ENCODE results near the gene INTS13.

The INTS13 gene

GRCh38 chr12:26935636-26936378, 2.0 kb downstream of the INTS13 start:
- DNase-seq (ENCODE audit: extremely low read depth, low read depth), result no peak
- TF ChIP-seq, protein P1, sequence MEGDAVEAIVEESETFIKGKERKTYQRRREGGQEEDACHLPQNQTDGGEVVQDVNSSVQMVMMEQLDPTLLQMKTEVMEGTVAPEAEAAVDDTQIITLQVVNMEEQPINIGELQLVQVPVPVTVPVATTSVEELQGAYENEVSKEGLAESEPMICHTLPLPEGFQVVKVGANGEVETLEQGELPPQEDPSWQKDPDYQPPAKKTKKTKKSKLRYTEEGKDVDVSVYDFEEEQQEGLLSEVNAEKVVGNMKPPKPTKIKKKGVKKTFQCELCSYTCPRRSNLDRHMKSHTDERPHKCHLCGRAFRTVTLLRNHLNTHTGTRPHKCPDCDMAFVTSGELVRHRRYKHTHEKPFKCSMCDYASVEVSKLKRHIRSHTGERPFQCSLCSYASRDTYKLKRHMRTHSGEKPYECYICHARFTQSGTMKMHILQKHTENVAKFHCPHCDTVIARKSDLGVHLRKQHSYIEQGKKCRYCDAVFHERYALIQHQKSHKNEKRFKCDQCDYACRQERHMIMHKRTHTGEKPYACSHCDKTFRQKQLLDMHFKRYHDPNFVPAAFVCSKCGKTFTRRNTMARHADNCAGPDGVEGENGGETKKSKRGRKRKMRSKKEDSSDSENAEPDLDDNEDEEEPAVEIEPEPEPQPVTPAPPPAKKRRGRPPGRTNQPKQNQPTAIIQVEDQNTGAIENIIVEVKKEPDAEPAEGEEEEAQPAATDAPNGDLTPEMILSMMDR (IDR thresholded peaks at IDR 0.05; ENCODE audit: low read depth, low read length), result no peak

- no peak for DNase-seq (ENCODE audit: extremely low read depth, low read depth)
- TF ChIP-seq, protein P1 (IDR thresholded peaks at IDR 0.05; ENCODE audit: low read depth, low read length), result no peak
Observed at GRCh38 chr12:26929590-26929989, 8.2 kb downstream of the INTS13 start.

DNA sequence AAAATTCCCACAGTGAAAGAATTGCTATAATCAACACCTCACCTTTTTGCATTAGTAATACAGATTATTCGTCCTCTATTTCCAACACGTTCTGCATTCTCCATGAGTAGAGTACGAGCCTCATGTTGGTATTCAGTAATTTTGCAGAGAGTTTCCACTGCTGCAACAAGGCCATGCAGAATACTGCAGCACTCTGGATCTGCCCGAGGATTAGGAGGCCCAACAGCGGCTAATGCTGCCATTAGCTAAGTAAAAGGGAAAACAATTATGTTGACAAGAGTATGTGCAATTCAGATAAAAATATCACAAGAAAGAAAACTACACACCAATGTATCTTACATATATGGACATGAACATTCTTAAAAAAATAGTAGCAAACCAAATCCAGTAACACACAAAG, 9.1 kb downstream of the INTS13 start:
- TF ChIP-seq, protein P1 (IDR thresholded peaks at IDR 0.05; ENCODE audit: low read depth, low read length), result no peak

DNA sequence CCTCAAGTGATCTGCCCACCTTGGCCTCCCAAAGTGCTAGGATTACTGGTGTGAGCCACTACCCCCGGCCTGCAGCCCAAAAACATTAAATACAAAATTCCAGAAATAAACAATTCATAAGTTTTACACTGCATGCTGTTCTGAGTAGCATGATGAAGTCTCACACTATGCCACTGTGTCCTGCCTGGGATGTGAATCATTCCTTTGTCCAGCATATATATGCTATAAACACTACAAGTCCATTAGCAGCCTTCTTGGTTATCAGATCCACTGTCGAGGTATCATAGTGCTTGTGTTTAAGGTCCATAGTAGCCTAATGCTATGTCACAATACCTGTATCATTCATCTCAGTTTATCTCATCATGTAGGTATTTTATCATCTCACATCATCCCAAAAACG, 15.9 kb downstream of the INTS13 start:
- TF ChIP-seq, protein P1 (IDR thresholded peaks at IDR 0.05; ENCODE audit: low read depth, low read length), result no peak
- DNase-seq (ENCODE audit: extremely low read depth, low read depth), result no peak

More for the DNA sequence above, 9.1 kb downstream of the INTS13 start:
- DNase-seq (ENCODE audit: extremely low read depth, low read depth), result no peak

DNA sequence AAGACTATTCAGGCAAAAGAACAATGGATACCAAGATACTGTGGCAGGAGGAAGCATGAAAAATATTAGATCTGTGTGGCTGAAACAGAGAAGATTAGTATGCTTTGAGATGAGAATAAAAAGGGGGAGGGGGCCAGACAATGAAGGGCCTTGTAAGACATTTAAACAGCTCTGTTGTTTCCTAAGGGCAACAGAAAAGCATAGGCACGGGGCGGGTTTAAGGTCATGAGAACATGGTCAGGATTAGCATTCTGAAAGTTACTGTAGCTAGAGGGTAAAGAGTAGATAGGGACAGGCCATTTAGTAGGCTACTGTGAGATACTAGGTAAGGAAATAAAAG, 18.6 kb downstream of the INTS13 start:
- DNase-seq (ENCODE audit: extremely low read depth, low read depth), result no peak
- TF ChIP-seq, protein P1 (IDR thresholded peaks at IDR 0.05; ENCODE audit: low read depth, low read length), result no peak

DNA sequence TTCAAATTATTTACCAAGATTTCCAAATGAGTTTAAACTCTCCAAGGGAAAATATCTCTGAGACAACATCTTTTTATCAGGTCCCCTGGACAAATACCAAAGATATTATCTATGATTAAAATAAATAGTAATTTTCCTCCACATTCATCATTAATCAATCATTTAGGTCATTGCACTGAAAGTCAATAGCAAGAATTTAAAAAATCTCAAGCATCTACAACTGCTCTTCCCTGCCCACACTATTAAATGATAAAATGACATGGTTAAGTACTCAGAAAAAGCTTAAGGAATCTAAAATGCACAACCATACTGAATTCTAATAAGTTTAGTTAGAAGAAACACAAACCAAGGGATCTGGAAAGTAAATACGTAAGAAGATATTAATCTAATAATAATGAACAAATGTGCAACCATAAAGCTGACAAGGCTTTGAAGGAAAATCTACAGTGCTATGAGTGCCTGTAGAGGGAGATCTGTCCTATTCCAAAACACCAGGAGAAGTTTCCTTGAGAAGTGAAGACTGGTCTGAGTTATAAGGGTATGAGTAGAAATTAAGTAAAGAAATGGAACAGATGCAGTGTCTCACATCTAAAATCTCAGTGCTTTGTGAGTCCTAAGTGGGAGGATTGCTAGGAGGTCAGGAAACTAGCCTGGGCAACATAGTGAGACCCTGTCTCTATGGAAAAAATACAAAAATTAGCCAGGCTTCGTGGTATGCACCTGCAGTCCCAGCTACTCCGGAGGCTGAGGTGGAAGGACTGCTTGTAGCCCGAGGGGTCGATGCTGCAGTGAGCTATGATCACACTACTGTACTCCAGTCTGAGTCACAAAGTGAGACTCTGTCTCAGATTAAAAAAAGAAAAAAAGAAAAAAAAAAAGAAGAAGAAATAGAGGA, 19.2 kb downstream of the INTS13 start:
- TF ChIP-seq, protein P1 (IDR thresholded peaks at IDR 0.05; ENCODE audit: low read depth, low read length), result peak; percentile 40
- no peak for DNase-seq (ENCODE audit: extremely low read depth, low read depth)

- DNase-seq (ENCODE audit: extremely low read depth, low read depth), result no peak
- TF ChIP-seq, protein P1 (IDR thresholded peaks at IDR 0.05; ENCODE audit: low read depth, low read length), result no peak
Observed at GRCh38 chr12:26906704-26907103, 31.1 kb downstream of the INTS13 start.
